Panc1 (cell line): ENCODE measurements around the gene FAM216B. TPM values are rescaled to one million over a fixed set of nuclear protein-coding genes. Genes with fewer than 3 reads are reported as not detected.
"Not testable (repeated sequence)": the region's sequence is repeated elsewhere in the genome, so short reads cannot be mapped to it uniquely, and the experiment has no call there.

Experiments
- ATAC-seq: fragments of 200-7000 bp; cut with Tn5 transposase; 2 replicates; pipeline ENCODE4 v1.9.1; 2020; ENCODE audit warnings: mild to moderate bottlenecking, moderate library complexity
- BruUV-seq: library from RNA; stranded (reverse); fragments of 400-500 nt; replicated peaks from 2 replicates; lab custom pipeline; 2021; lab: Mats Ljungman, UMichigan
- CTCF ChIA-PET: fragments of 300-600 bp; sonication (Branson Sonifier 250); formaldehyde crosslinking; loops from one replicate; lab custom pipeline; 2022; ENCODE audit warnings: antibody characterized with exemption; lab: Charles Lee
- POLR2A ChIA-PET: fragments of 300-600 bp; sonication (Branson Sonifier 250); formaldehyde crosslinking; loops from one replicate; lab custom pipeline; 2022; ENCODE audit warnings: antibody characterized with exemption; lab: Charles Lee
- DNase-seq: peaks from one replicate; pipeline ENCODE4 v3.0.0-alpha.2; 2010; ENCODE audit warnings: low read depth, low spot score
- H3K27ac ChIP-seq: 2 replicates; pipeline ENCODE4 v1.5.1; 2011; ENCODE audit warnings: mild to moderate bottlenecking, low read length, inconsistent platforms
- H3K27me3 ChIP-seq: fragments of 200-500 bp; sonication (Bioruptor generic); 2 replicates; pipeline ENCODE4 v1.6.0; 2014; ENCODE audit warnings: low read length, inconsistent platforms; ENCODE audit not compliant: control insufficient read depth, insufficient read depth
- H3K36me3 ChIP-seq: fragments of 200-500 bp; sonication (Bioruptor generic); 2 replicates; pipeline ENCODE4 v1.5.1; 2014; ENCODE audit warnings: inconsistent platforms, mild to moderate bottlenecking, low read length, moderate library complexity; ENCODE audit not compliant: control insufficient read depth, insufficient read depth
- H3K4me1 ChIP-seq: 2 replicates; pipeline ENCODE4 v1.5.1; 2011; ENCODE audit warnings: inconsistent platforms, mild to moderate bottlenecking, low read length, moderate library complexity; ENCODE audit not compliant: control insufficient read depth, insufficient read depth
- H3K4me3 ChIP-seq, 2 experiments: 2 replicates each; pipeline ENCODE4 v1.5.1; 2011 to 2012; ENCODE audit warnings: low read depth in 2 of 2, low read length in 2 of 2, mild to moderate bottlenecking in 2 of 2, inconsistent platforms in 1 of 2, moderate library complexity in 1 of 2
- H3K9me3 ChIP-seq: fragments of 200-500 bp; sonication (Bioruptor generic); 2 replicates; pipeline ENCODE4 v1.5.1; 2014; ENCODE audit warnings: low read depth, mild to moderate bottlenecking, inconsistent platforms, low read length, moderate library complexity; ENCODE audit not compliant: control insufficient read depth, insufficient read depth
- POLR2AphosphoS5 ChIP-seq: IDR thresholded peaks from 2 replicates; pipeline ENCODE4 v1.6.1; 2012; ENCODE audit warnings: mild to moderate bottlenecking, low read depth, low read length, moderate library complexity
- SIN3A ChIP-seq: IDR thresholded peaks from 2 replicates; pipeline ENCODE4 v1.6.1; 2012; ENCODE audit warnings: low read depth, mild to moderate bottlenecking, low read length, moderate library complexity, borderline replicate concordance; ENCODE audit not compliant: insufficient read depth
- TCF7L2 ChIP-seq: IDR thresholded peaks from 2 replicates; pipeline ENCODE4 v1.6.1; 2011; ENCODE audit warnings: mild to moderate bottlenecking, low read depth, low read length, inconsistent platforms
- in situ Hi-C: cut with HindIII; loops from 2 replicates; pipeline ENCODE4 v1.10.0; 2016; ENCODE audit warnings: low sequenced_read_pairs, low pct_unique_long_range_greater_than_20kb
- intact Hi-C: fragments of 100-400 bp; cut with micrococcal nuclease; formaldehyde crosslinking; loops from one replicate; pipeline ENCODE4 v1.10.0; 2022; ENCODE audit not compliant: unreplicated experiment
- total RNA-seq: library from RNA; stranded (reverse); gene quantifications from one replicate; pipeline ENCODE4 v1.2.1, GENCODE V29; 2021; ENCODE audit not compliant: unreplicated experiment
- TF ChIP-seq, protein P1 (sequence below), 2 experiments: IDR thresholded peaks; 2 replicates each; pipeline ENCODE4 v1.6.1; 2011 to 2012; ENCODE audit warnings: low read depth in 2 of 2, control low read depth in 1 of 2, low read length in 1 of 2, mild to moderate bottlenecking in 1 of 2, moderate library complexity in 1 of 2; ENCODE audit not compliant: insufficient read depth in 1 of 2
- TF ChIP-seq, protein P2 (sequence below): fragments of 450-650 bp; IDR thresholded peaks from 2 replicates; pipeline ENCODE4 v1.5.1; 2017; ENCODE audit warnings: mild to moderate bottlenecking

FAM216B gene
- total RNA-seq, 1 experiment from 2014 or later = 0.05 TPM

DNA sequence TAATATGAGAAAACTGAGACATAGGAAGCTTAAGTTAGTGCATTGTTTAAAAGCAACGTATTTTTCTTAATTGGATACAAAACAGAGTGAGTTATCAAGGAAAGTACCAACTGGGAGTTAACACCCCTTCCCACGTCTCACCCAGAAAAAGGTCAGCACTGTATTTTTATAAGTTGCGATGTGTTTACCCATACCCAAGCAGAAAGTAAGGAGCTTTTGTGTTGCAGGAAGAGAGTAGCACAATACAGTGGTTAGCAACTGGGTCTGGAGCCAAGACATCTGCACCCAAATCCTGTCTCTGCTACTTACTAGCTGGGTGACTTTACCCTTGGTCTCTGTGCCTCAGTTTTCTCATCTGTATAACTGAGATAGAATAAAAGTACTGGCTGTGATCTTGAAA, 34.3 kb downstream of the FAM216B start:
- ChIA-PET CTCF (no interaction called here), POLR2A (no interaction called here)
- no peak overlapping the region for H3K4me3 ChIP-seq
- ATAC-seq (no peak), DNase-seq (no peak)
- intact Hi-C loops = no loop called here
- TF ChIP-seq, protein P1, sequence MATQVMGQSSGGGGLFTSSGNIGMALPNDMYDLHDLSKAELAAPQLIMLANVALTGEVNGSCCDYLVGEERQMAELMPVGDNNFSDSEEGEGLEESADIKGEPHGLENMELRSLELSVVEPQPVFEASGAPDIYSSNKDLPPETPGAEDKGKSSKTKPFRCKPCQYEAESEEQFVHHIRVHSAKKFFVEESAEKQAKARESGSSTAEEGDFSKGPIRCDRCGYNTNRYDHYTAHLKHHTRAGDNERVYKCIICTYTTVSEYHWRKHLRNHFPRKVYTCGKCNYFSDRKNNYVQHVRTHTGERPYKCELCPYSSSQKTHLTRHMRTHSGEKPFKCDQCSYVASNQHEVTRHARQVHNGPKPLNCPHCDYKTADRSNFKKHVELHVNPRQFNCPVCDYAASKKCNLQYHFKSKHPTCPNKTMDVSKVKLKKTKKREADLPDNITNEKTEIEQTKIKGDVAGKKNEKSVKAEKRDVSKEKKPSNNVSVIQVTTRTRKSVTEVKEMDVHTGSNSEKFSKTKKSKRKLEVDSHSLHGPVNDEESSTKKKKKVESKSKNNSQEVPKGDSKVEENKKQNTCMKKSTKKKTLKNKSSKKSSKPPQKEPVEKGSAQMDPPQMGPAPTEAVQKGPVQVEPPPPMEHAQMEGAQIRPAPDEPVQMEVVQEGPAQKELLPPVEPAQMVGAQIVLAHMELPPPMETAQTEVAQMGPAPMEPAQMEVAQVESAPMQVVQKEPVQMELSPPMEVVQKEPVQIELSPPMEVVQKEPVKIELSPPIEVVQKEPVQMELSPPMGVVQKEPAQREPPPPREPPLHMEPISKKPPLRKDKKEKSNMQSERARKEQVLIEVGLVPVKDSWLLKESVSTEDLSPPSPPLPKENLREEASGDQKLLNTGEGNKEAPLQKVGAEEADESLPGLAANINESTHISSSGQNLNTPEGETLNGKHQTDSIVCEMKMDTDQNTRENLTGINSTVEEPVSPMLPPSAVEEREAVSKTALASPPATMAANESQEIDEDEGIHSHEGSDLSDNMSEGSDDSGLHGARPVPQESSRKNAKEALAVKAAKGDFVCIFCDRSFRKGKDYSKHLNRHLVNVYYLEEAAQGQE (IDR thresholded peaks at IDR 0.05; ENCODE audit: insufficient read depth in 1 of 2, low read depth in 2 of 2, low read length in 1 of 2) = no peak
- no peak for TF ChIP-seq POLR2AphosphoS5
- TF ChIP-seq, protein P2, sequence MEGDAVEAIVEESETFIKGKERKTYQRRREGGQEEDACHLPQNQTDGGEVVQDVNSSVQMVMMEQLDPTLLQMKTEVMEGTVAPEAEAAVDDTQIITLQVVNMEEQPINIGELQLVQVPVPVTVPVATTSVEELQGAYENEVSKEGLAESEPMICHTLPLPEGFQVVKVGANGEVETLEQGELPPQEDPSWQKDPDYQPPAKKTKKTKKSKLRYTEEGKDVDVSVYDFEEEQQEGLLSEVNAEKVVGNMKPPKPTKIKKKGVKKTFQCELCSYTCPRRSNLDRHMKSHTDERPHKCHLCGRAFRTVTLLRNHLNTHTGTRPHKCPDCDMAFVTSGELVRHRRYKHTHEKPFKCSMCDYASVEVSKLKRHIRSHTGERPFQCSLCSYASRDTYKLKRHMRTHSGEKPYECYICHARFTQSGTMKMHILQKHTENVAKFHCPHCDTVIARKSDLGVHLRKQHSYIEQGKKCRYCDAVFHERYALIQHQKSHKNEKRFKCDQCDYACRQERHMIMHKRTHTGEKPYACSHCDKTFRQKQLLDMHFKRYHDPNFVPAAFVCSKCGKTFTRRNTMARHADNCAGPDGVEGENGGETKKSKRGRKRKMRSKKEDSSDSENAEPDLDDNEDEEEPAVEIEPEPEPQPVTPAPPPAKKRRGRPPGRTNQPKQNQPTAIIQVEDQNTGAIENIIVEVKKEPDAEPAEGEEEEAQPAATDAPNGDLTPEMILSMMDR = no peak
- no TSS peak for BruUV-seq
- H3K9me3 ChIP-seq = no peaks in the 10 kb centered on the region
- no peaks in the 10 kb centered on the region for H3K27me3 ChIP-seq
- no peak overlapping the region for H3K27ac ChIP-seq
- in situ Hi-C loops = no loop called here
- no peaks in the 10 kb centered on the region for H3K36me3 ChIP-seq
- no peaks in the 10 kb centered on the region for H3K4me1 ChIP-seq

DNA sequence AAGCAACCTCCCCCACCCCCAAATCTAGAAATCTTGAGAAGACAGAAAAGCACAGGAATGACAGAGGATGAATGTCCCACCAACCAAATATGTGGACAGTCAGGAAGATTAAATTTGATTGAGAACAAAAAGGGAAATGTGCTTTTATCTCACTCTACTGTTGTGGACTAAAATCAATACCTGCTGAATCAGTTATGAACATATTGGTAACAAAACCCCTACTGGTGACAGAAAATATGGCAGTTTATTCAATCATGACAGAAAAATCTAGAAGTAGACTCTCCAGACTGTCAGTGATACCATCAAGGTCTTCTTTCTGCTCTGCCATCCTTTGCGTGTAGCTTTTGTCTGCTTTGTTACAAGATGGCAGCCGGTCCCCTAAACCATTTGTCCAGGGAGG, 35.2 kb downstream of the FAM216B start:
- no peak for DNase-seq
- H3K4me1 ChIP-seq = no peaks in the 10 kb centered on the region
- in situ Hi-C loops (no loop called here), intact Hi-C loops (no loop called here)
- ATAC-seq = no peak
- H3K4me3 ChIP-seq = no peak overlapping the region
- no TSS peak for BruUV-seq
- TF ChIP-seq POLR2AphosphoS5 (no peak), SIN3A (no peak), TCF7L2 (no peak)
- TF ChIP-seq, protein P2 = no peak
- TF ChIP-seq, protein P1 (IDR thresholded peaks at IDR 0.05; ENCODE audit: insufficient read depth in 1 of 2, low read depth in 2 of 2, low read length in 1 of 2) = no peak
- H3K9me3 ChIP-seq = no peaks in the 10 kb centered on the region
- CTCF ChIA-PET = no interaction called here
- H3K36me3 ChIP-seq = no peaks in the 10 kb centered on the region
- POLR2A ChIA-PET = no interaction called here
- no peak overlapping the region for H3K27ac ChIP-seq
- no peaks in the 10 kb centered on the region for H3K27me3 ChIP-seq

DNA sequence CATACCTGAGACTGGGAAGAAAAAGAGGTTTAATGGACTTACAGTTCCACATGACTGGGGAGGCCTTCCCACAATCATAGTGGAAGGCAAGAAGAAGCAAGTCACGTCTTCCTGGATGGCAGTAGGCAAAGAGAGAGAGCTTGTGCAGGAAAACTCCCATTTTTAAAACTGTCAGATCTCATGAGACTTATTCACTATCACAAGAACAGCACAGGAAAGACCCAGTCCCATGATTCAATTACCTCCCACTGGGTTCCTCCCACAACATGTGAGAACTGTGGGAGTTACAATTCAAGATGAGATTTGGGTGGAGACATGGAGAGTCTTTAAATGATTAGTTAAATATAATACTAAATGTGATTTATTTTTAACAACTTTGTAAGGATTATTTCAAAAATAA, 38.3 kb downstream of the FAM216B start:
- POLR2A ChIA-PET, DNase-seq, H3K9me3 ChIP-seq, intact Hi-C loops, H3K36me3 ChIP-seq, ATAC-seq, in situ Hi-C loops, H3K27me3 ChIP-seq, H3K27ac ChIP-seq, CTCF ChIA-PET, BruUV-seq, H3K4me1 ChIP-seq, H3K4me3 ChIP-seq: not testable (repeated sequence)
